Activated CD4-positive, alpha-beta memory T cell treated with anti-CD3 and anti-CD28 coated beads, Interleukin-2, amount 10 ng/mL, durations not matched to agents 7 days and 5 days (primary cell): ENCODE measurements around the gene FTSJ1. TPM values are rescaled to one million over a fixed set of nuclear protein-coding genes. Genes with fewer than 3 reads are reported as not detected.
A peak's percentile ranks its signal among the peaks of the same experiment; 100 is the strongest.

ENCODE experiments used
- CTCF ChIA-PET: fragments of 350-600 bp; sonication (Branson Sonifier 250); formaldehyde crosslinking; loops from one replicate; lab custom pipeline; 2021; ENCODE audit warnings: antibody characterized with exemption, inconsistent platforms; lab: Charles Lee
- POLR2A ChIA-PET: fragments of 350-600 bp; sonication (Branson Sonifier 250); formaldehyde crosslinking; loops from one replicate; lab custom pipeline; 2021; ENCODE audit warnings: antibody characterized with exemption; lab: Charles Lee
- DNase-seq: peaks from one replicate; pipeline ENCODE4 v3.0.0-alpha.2; 2020
- H3K27ac Mint-ChIP-seq: one replicate; pipeline ENCODE4 v1.8.0; 2021; ENCODE audit warnings: mild to moderate bottlenecking, mixed read lengths
- H3K27me3 Mint-ChIP-seq: one replicate; pipeline ENCODE4 v1.8.0; 2021; ENCODE audit warnings: mixed read lengths
- H3K36me3 Mint-ChIP-seq: one replicate; pipeline ENCODE4 v1.8.0; 2021; ENCODE audit warnings: low read depth, mixed read lengths
- H3K4me1 Mint-ChIP-seq: one replicate; pipeline ENCODE4 v1.8.0; 2021; ENCODE audit warnings: mixed read lengths
- H3K4me3 Mint-ChIP-seq: one replicate; pipeline ENCODE4 v1.8.0; 2021; ENCODE audit warnings: mild to moderate bottlenecking, mixed read lengths
- H3K9me3 Mint-ChIP-seq: one replicate; pipeline ENCODE4 v1.8.0; 2021; ENCODE audit warnings: mixed read lengths
- total RNA-seq, 2 experiments: library from RNA; stranded (reverse); gene quantifications; one replicate each; pipeline ENCODE4 v1.2.3, GENCODE V29; 2021

The FTSJ1 gene
- total RNA-seq, 2 experiments from 2014 or later = 57.6 to 60.1 TPM

GRCh38 chrX:48461830-48462229 lies 14.2 kb upstream of the FTSJ1 start:
- DNase-seq = no peak
- POLR2A ChIA-PET = interaction anchor here (1.0 kb wide), 1 partner anchor 61 kb away, joined by 3 read pairs; no protein-coding TSS in a partner anchor
- Mint-ChIP-seq H3K4me3 (no peak overlapping the region), H3K27ac (no peak overlapping the region), H3K9me3 (no peaks in the 10 kb centered on the region), H3K27me3 (no peaks in the 10 kb centered on the region), H3K36me3 (peaks cover 59% of the 10 kb centered on the region), H3K4me1 (peaks cover 33% of the 10 kb centered on the region)
- CTCF ChIA-PET = interaction anchor here (0.9 kb wide), 1 partner anchor 12 kb away, joined by 3 read pairs; no protein-coding TSS in a partner anchor

GRCh38 chrX:48465336-48465933 lies 10.6 kb upstream of the FTSJ1 start:
- DNase-seq = no peak
- Mint-ChIP-seq H3K27ac (peak overlapping the region; percentile 51), H3K4me3 (peak overlapping the region; percentile 11), H3K27me3 (no peaks in the 10 kb centered on the region), H3K36me3 (peaks cover 54% of the 10 kb centered on the region), H3K4me1 (peaks cover 51% of the 10 kb centered on the region), H3K9me3 (no peaks in the 10 kb centered on the region)
- ChIA-PET POLR2A (interaction anchor here (1.3 kb wide), 1 partner anchor 56 kb away, joined by 3 read pairs; the partner anchor contains the start of gene EBP), CTCF (no interaction called here)

- Mint-ChIP-seq H3K4me1 (peaks cover 49% of the 10 kb centered on the region), H3K27me3 (no peaks in the 10 kb centered on the region), H3K36me3 (peaks cover 45% of the 10 kb centered on the region), H3K4me3 (peak overlapping the region; percentile 96), H3K9me3 (no peaks in the 10 kb centered on the region), H3K27ac (peak overlapping the region; percentile 40)
- DNase-seq = peak; percentile 23
- CTCF ChIA-PET = interaction anchor here (1.0 to 3.6 kb wide), 2 partner anchors 9 to 73 kb away, joined by 3 to 17 read pairs; partner anchors contain the start of gene TBC1D25
- POLR2A ChIA-PET = interaction anchor here (1.3 to 3.9 kb wide), 2 partner anchors 55 to 108 kb away, joined by 3 to 20 read pairs; partner anchors contain the start of genes EBP and RBM3
These were observed 9.3 kb upstream of the FTSJ1 start for GRCh38 chrX:48466696-48467095.

GRCh38 chrX:48467281-48467761 lies 8.7 kb upstream of the FTSJ1 start:
- ChIA-PET POLR2A (interaction anchor here (1.9 to 3.9 kb wide), 3 partner anchors 12 to 107 kb away, joined by 5 to 20 read pairs (median 10); partner anchors contain the start of genes RBM3 and TBC1D25), CTCF (interaction anchor here (0.6 to 3.6 kb wide), 4 partner anchors 8 to 73 kb away, joined by 3 to 17 read pairs (median 4); partner anchors contain the start of genes PORCN and TBC1D25)
- H3K4me1 Mint-ChIP-seq = peaks cover 49% of the 10 kb centered on the region
- peaks cover 45% of the 10 kb centered on the region for H3K36me3 Mint-ChIP-seq
- H3K27ac Mint-ChIP-seq = no peak overlapping the region
- no peak for DNase-seq
- H3K4me3 Mint-ChIP-seq = peak overlapping the region; percentile 96
- H3K9me3 Mint-ChIP-seq = no peaks in the 10 kb centered on the region
- no peaks in the 10 kb centered on the region for H3K27me3 Mint-ChIP-seq

- peaks cover 45% of the 10 kb centered on the region for H3K4me1 Mint-ChIP-seq
- H3K27ac Mint-ChIP-seq = peak overlapping the region; percentile 90
- peaks cover 38% of the 10 kb centered on the region for H3K36me3 Mint-ChIP-seq
- ChIA-PET CTCF (interaction anchor here (1.6 to 3.6 kb wide), 2 partner anchors 40 to 72 kb away, joined by 3 to 17 read pairs; partner anchors contain the start of genes PORCN and TBC1D25), POLR2A (interaction anchor here (0.9 to 3.9 kb wide), 5 partner anchors 11 to 268 kb away, joined by 3 to 20 read pairs (median 8); partner anchors contain the start of genes EBP, RBM3 and TBC1D25)
- DNase-seq = peak; percentile 41
- peak overlapping the region; percentile 96 for H3K4me3 Mint-ChIP-seq
- no peaks in the 10 kb centered on the region for H3K9me3 Mint-ChIP-seq
- H3K27me3 Mint-ChIP-seq = no peaks in the 10 kb centered on the region
These were observed 7.7 kb upstream of the FTSJ1 start for GRCh38 chrX:48468247-48468671.

- POLR2A ChIA-PET = interaction anchor here (0.9 to 3.9 kb wide), 5 partner anchors 10 to 268 kb away, joined by 3 to 20 read pairs (median 8); partner anchors contain the start of genes EBP, RBM3 and TBC1D25
- peaks cover 44% of the 10 kb centered on the region for H3K4me1 Mint-ChIP-seq
- peak; percentile 52 for DNase-seq
- H3K36me3 Mint-ChIP-seq = peaks cover 34% of the 10 kb centered on the region
- no peaks in the 10 kb centered on the region for H3K9me3 Mint-ChIP-seq
- H3K27me3 Mint-ChIP-seq = no peaks in the 10 kb centered on the region
- CTCF ChIA-PET = interaction anchor here (1.2 to 3.6 kb wide), 3 partner anchors 37 to 71 kb away, joined by 3 to 17 read pairs (median 3); partner anchors contain the start of genes PORCN and TBC1D25
- peak overlapping the region; percentile 96 for H3K4me3 Mint-ChIP-seq
- peak overlapping the region; percentile 90 for H3K27ac Mint-ChIP-seq
These were observed 7.0 kb upstream of the FTSJ1 start for GRCh38 chrX:48468693-48469691.

- Mint-ChIP-seq H3K9me3 (no peaks in the 10 kb centered on the region), H3K27ac (peak within 1 kb of the TSS; percentile 90), H3K27me3 (no peaks in the 10 kb centered on the region), H3K4me1 (peaks cover 44% of the 10 kb centered on the region), H3K36me3 (peaks cover 27% of the 10 kb centered on the region), H3K4me3 (peak within 1 kb of the TSS; percentile 96)
- no peak for DNase-seq
- POLR2A ChIA-PET = no interaction called here
- CTCF ChIA-PET = interaction anchor here (3.6 kb wide), 1 partner anchor 70 kb away, joined by 17 read pairs; the partner anchor contains the start of gene TBC1D25
These were observed 5.7 kb upstream of the FTSJ1 start, which contains the start of gene SLC38A5 for GRCh38 chrX:48470110-48470832. Gene SLC38A5, minus strand, starts transcription at chrX:48470260. Its CDS starts 2,336 bp downstream, at chrX:48467924.

- H3K27ac Mint-ChIP-seq = no peak overlapping the region
- H3K27me3 Mint-ChIP-seq = no peaks in the 10 kb centered on the region
- DNase-seq = no peak
- ChIA-PET CTCF (no interaction called here), POLR2A (no interaction called here)
- H3K9me3 Mint-ChIP-seq = no peaks in the 10 kb centered on the region
- H3K36me3 Mint-ChIP-seq = peaks cover 22% of the 10 kb centered on the region
- peaks cover 39% of the 10 kb centered on the region for H3K4me1 Mint-ChIP-seq
- H3K4me3 Mint-ChIP-seq = no peak overlapping the region
These were observed 5.2 kb upstream of the FTSJ1 start for GRCh38 chrX:48470833-48471118.

- POLR2A ChIA-PET = no interaction called here
- Mint-ChIP-seq H3K27ac (no peak overlapping the region), H3K9me3 (no peaks in the 10 kb centered on the region), H3K4me1 (peaks cover 34% of the 10 kb centered on the region), H3K36me3 (peaks cover 15% of the 10 kb centered on the region), H3K27me3 (no peaks in the 10 kb centered on the region), H3K4me3 (no peak overlapping the region)
- no peak for DNase-seq
- CTCF ChIA-PET = interaction anchor here (0.7 kb wide), 1 partner anchor 1137 kb away, joined by 4 read pairs; no protein-coding TSS in a partner anchor
These were observed 4.5 kb upstream of the FTSJ1 start for GRCh38 chrX:48471504-48471903.

- H3K4me3 Mint-ChIP-seq = no peak overlapping the region
- H3K27me3 Mint-ChIP-seq = no peaks in the 10 kb centered on the region
- no peak overlapping the region for H3K27ac Mint-ChIP-seq
- H3K9me3 Mint-ChIP-seq = no peaks in the 10 kb centered on the region
- CTCF ChIA-PET = interaction anchor here (0.7 kb wide), 2 partner anchors 102 to 1138 kb away, joined by 3 to 4 read pairs; no protein-coding TSS in a partner anchor
- no peak for DNase-seq
- POLR2A ChIA-PET = no interaction called here
- peaks cover 14% of the 10 kb centered on the region for H3K36me3 Mint-ChIP-seq
- peaks cover 33% of the 10 kb centered on the region for H3K4me1 Mint-ChIP-seq
These were observed 3.8 kb upstream of the FTSJ1 start for GRCh38 chrX:48472225-48472624.

GRCh38 chrX:48472851-48473703 lies 2.9 kb upstream of the FTSJ1 start:
- ChIA-PET POLR2A (interaction anchor here (2.9 to 3.1 kb wide), 2 partner anchors 49 to 102 kb away, joined by 14 to 16 read pairs; partner anchors contain the start of genes EBP and RBM3), CTCF (interaction anchor here (1.2 to 3.1 kb wide), 2 partner anchors 66 to 328 kb away, joined by 3 to 18 read pairs; partner anchors contain the start of genes HDAC6 and TBC1D25)
- H3K27ac Mint-ChIP-seq = no peak overlapping the region
- H3K4me3 Mint-ChIP-seq = no peak overlapping the region
- H3K36me3 Mint-ChIP-seq = peaks cover 15% of the 10 kb centered on the region
- H3K4me1 Mint-ChIP-seq = peaks cover 35% of the 10 kb centered on the region
- H3K27me3 Mint-ChIP-seq = no peaks in the 10 kb centered on the region
- H3K9me3 Mint-ChIP-seq = no peaks in the 10 kb centered on the region
- no peak for DNase-seq
